Measurements from ENCODE around the gene PTTG2. TPM values are rescaled to one million over a fixed set of nuclear protein-coding genes. Genes with fewer than 3 reads are reported as not detected.
A peak's percentile ranks its signal among the peaks of the same experiment; 100 is the strongest.

Gene PTTG2
- total and polyA plus RNA-seq, 2 experiments from 2014 or later, result 1.1 TPM; not detected in 1

DNA sequence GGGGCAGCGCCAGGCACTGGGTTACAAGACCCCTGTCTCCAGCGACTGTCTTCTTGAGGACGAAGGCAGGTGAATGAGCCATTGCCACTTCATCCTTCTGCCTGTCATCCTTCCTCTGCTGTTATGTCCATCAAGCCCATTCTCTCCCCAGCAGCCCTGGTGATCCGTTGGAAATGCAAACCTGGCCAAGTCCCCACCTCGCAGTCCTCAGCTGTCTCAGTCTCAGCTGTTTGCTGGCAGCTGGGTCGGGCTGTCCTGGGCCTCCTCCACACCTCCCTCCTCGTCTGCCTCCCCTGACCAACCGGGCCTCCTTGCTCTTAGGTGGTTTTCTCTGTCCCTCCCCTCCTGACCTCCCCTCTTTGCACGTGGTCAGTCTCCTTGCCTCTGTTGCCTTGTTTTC, 38.0 kb downstream of the PTTG2 start:
- Histone ChIP-seq H3K9me2 (ENCODE audit: insufficient read depth) (no peaks in the 10 kb centered on the region), H3K4me2 (no peak overlapping the region), H2AFZ (no peak overlapping the region), H4K20me1 (replicated peaks; ENCODE audit: insufficient read depth) (no peaks in the 10 kb centered on the region), H3F3A (replicated peaks; ENCODE audit: low read depth) (no peaks in the 10 kb centered on the region), H3K27me3 (ENCODE audit: insufficient read depth) (no peaks in the 10 kb centered on the region), H3K4me1 (ENCODE audit: insufficient read depth) (peaks cover 35% of the 10 kb centered on the region), H3K4me3 (no peak overlapping the region), H3K36me3 (ENCODE audit: insufficient read depth) (no peaks in the 10 kb centered on the region), H3K79me2 (replicated peaks; ENCODE audit: insufficient read depth) (peaks cover 69% of the 10 kb centered on the region), H3K27ac (ENCODE audit: low read depth) (no peak overlapping the region)
- Mint-ChIP-seq H3K4me3 (no peak overlapping the region), H3K27ac (peak overlapping the region; percentile 13; the same call in 1 of the 2 replicates), H3K4me1 (peaks cover 62% of the 10 kb centered on the region), H3K36me3 (ENCODE audit: low read depth) (no peaks in the 10 kb centered on the region), H3K27me3 (ENCODE audit: insufficient read depth, low read depth, poor library complexity) (peaks cover 6% of the 10 kb centered on the region), H3K9me3 (no peaks in the 10 kb centered on the region)
- ATAC-seq (no peak), DNase-seq (ENCODE audit: low spot score) (no peak)
- no peak for TF ChIP-seq ZNF114 (CRISPR knock-in tag; IDR thresholded peaks at IDR 0.05)
- no peak for TF ChIP-seq NANOG (IDR thresholded peaks at IDR 0.05; ENCODE audit: borderline replicate concordance)
- TF ChIP-seq, protein P1, sequence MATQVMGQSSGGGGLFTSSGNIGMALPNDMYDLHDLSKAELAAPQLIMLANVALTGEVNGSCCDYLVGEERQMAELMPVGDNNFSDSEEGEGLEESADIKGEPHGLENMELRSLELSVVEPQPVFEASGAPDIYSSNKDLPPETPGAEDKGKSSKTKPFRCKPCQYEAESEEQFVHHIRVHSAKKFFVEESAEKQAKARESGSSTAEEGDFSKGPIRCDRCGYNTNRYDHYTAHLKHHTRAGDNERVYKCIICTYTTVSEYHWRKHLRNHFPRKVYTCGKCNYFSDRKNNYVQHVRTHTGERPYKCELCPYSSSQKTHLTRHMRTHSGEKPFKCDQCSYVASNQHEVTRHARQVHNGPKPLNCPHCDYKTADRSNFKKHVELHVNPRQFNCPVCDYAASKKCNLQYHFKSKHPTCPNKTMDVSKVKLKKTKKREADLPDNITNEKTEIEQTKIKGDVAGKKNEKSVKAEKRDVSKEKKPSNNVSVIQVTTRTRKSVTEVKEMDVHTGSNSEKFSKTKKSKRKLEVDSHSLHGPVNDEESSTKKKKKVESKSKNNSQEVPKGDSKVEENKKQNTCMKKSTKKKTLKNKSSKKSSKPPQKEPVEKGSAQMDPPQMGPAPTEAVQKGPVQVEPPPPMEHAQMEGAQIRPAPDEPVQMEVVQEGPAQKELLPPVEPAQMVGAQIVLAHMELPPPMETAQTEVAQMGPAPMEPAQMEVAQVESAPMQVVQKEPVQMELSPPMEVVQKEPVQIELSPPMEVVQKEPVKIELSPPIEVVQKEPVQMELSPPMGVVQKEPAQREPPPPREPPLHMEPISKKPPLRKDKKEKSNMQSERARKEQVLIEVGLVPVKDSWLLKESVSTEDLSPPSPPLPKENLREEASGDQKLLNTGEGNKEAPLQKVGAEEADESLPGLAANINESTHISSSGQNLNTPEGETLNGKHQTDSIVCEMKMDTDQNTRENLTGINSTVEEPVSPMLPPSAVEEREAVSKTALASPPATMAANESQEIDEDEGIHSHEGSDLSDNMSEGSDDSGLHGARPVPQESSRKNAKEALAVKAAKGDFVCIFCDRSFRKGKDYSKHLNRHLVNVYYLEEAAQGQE (IDR thresholded peaks at IDR 0.05; ENCODE audit: unreplicated experiment), result no peak
- TF ChIP-seq ZNF331 (CRISPR knock-in tag; IDR thresholded peaks at IDR 0.05; ENCODE audit: low read depth), result no peak
- no peak for TF ChIP-seq EZH2 (IDR thresholded peaks at IDR 0.05; ENCODE audit: low read depth, unreplicated experiment)
- TF ChIP-seq JUNB (IDR thresholded peaks at IDR 0.05; ENCODE audit: unreplicated experiment), result no peak
- no peak for TF ChIP-seq STAT1 (IDR thresholded peaks at IDR 0.05; ENCODE audit: unreplicated experiment)
- no peak for TF ChIP-seq POLR2AphosphoS5 (IDR thresholded peaks at IDR 0.05; ENCODE audit: low read depth)
- no peak for TF ChIP-seq CREB1 (CRISPR knock-in tag; IDR thresholded peaks at IDR 0.05; ENCODE audit: low read depth)
- TF ChIP-seq, protein P2, sequence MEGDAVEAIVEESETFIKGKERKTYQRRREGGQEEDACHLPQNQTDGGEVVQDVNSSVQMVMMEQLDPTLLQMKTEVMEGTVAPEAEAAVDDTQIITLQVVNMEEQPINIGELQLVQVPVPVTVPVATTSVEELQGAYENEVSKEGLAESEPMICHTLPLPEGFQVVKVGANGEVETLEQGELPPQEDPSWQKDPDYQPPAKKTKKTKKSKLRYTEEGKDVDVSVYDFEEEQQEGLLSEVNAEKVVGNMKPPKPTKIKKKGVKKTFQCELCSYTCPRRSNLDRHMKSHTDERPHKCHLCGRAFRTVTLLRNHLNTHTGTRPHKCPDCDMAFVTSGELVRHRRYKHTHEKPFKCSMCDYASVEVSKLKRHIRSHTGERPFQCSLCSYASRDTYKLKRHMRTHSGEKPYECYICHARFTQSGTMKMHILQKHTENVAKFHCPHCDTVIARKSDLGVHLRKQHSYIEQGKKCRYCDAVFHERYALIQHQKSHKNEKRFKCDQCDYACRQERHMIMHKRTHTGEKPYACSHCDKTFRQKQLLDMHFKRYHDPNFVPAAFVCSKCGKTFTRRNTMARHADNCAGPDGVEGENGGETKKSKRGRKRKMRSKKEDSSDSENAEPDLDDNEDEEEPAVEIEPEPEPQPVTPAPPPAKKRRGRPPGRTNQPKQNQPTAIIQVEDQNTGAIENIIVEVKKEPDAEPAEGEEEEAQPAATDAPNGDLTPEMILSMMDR (conservative IDR thresholded peaks at IDR 0.05; ENCODE audit: low read depth in 2 of 2), result no peak
- TF ChIP-seq, protein P3, sequence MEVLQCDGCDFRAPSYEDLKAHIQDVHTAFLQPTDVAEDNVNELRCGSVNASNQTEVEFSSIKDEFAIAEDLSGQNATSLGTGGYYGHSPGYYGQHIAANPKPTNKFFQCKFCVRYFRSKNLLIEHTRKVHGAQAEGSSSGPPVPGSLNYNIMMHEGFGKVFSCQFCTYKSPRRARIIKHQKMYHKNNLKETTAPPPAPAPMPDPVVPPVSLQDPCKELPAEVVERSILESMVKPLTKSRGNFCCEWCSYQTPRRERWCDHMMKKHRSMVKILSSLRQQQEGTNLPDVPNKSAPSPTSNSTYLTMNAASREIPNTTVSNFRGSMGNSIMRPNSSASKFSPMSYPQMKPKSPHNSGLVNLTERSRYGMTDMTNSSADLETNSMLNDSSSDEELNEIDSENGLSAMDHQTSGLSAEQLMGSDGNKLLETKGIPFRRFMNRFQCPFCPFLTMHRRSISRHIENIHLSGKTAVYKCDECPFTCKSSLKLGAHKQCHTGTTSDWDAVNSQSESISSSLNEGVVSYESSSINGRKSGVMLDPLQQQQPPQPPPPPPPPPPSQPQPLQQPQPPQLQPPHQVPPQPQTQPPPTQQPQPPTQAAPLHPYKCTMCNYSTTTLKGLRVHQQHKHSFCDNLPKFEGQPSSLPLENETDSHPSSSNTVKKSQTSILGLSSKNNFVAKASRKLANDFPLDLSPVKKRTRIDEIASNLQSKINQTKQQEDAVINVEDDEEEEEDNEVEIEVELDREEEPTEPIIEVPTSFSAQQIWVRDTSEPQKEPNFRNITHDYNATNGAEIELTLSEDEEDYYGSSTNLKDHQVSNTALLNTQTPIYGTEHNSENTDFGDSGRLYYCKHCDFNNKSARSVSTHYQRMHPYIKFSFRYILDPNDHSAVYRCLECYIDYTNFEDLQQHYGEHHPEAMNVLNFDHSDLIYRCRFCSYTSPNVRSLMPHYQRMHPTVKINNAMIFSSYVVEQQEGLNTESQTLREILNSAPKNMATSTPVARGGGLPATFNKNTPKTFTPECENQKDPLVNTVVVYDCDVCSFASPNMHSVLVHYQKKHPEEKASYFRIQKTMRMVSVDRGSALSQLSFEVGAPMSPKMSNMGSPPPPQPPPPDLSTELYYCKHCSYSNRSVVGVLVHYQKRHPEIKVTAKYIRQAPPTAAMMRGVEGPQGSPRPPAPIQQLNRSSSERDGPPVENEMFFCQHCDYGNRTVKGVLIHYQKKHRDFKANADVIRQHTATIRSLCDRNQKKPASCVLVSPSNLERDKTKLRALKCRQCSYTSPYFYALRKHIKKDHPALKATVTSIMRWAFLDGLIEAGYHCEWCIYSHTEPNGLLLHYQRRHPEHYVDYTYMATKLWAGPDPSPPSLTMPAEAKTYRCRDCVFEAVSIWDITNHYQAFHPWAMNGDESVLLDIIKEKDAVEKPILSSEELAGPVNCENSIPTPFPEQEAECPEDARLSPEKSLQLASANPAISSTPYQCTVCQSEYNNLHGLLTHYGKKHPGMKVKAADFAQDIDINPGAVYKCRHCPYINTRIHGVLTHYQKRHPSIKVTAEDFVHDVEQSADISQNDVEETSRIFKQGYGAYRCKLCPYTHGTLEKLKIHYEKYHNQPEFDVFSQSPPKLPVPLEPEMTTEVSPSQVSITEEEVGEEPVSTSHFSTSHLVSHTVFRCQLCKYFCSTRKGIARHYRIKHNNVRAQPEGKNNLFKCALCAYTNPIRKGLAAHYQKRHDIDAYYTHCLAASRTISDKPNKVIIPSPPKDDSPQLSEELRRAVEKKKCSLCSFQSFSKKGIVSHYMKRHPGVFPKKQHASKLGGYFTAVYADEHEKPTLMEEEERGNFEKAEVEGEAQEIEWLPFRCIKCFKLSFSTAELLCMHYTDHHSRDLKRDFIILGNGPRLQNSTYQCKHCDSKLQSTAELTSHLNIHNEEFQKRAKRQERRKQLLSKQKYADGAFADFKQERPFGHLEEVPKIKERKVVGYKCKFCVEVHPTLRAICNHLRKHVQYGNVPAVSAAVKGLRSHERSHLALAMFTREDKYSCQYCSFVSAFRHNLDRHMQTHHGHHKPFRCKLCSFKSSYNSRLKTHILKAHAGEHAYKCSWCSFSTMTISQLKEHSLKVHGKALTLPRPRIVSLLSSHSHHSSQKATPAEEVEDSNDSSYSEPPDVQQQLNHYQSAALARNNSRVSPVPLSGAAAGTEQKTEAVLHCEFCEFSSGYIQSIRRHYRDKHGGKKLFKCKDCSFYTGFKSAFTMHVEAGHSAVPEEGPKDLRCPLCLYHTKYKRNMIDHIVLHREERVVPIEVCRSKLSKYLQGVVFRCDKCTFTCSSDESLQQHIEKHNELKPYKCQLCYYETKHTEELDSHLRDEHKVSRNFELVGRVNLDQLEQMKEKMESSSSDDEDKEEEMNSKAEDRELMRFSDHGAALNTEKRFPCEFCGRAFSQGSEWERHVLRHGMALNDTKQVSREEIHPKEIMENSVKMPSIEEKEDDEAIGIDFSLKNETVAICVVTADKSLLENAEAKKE (CRISPR knock-in tag; IDR thresholded peaks at IDR 0.05), result no peak
- TF ChIP-seq, protein P4, sequence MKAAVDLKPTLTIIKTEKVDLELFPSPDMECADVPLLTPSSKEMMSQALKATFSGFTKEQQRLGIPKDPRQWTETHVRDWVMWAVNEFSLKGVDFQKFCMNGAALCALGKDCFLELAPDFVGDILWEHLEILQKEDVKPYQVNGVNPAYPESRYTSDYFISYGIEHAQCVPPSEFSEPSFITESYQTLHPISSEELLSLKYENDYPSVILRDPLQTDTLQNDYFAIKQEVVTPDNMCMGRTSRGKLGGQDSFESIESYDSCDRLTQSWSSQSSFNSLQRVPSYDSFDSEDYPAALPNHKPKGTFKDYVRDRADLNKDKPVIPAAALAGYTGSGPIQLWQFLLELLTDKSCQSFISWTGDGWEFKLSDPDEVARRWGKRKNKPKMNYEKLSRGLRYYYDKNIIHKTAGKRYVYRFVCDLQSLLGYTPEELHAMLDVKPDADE (IDR thresholded peaks at IDR 0.05), result no peak
- no peak for TF ChIP-seq EZH2phosphoT487 (IDR thresholded peaks at IDR 0.05; ENCODE audit: unreplicated experiment)
